Endothelial cell of umbilical vein (primary cell): ENCODE measurements around the gene GPR161. TPM values are rescaled to one million over a fixed set of nuclear protein-coding genes. Genes with fewer than 3 reads are reported as not detected.

Experiments used
- BruUV-seq: library from RNA; stranded (reverse); fragments of 400-500 nt; replicated peaks from 2 replicates; lab custom pipeline; 2021; lab: Mats Ljungman, UMichigan
- CTCF ChIA-PET: fragments of 300-600, 350-600 bp; sonication (Branson Sonifier 250); formaldehyde crosslinking; loops from one replicate; lab custom pipeline; 2021; ENCODE audit warnings: antibody characterized with exemption, inconsistent platforms; lab: Charles Lee
- POLR2A ChIA-PET: fragments of 300-600, 350-600 bp; sonication (Branson Sonifier 250); formaldehyde crosslinking; loops from one replicate; lab custom pipeline; 2021; ENCODE audit warnings: antibody characterized with exemption, inconsistent platforms; lab: Charles Lee
- DNase-seq: peaks from one replicate; pipeline ENCODE4 v3.0.0-alpha.2; 2011; ENCODE audit warnings: low read depth, low spot score
- FAIRE-seq: peaks from 2 replicates; lab custom pipeline; 2011; peaks lifted over from hg19 to GRCh38; lab: Jason Lieb, UNC
- H2AFZ ChIP-seq: 2 replicates; pipeline ENCODE4 v1.6.0; 2012; ENCODE audit warnings: low read depth, low read length, control low read depth, inconsistent platforms
- H3K27ac ChIP-seq: 2 replicates; pipeline ENCODE4 v1.5.1; 2011; ENCODE audit warnings: low read depth, mild to moderate bottlenecking, control low read depth, low read length, moderate library complexity; ENCODE audit not compliant: insufficient read depth
- H3K27me3 ChIP-seq, 2 experiments: 2 replicates each; pipeline versions ENCODE4 v1.6.0 to v1.6.1; 2011; ENCODE audit warnings: low read length in 2 of 2, mixed read lengths in 1 of 2; ENCODE audit not compliant: control insufficient read depth in 2 of 2, insufficient read depth in 2 of 2
- H3K36me3 ChIP-seq, 2 experiments: 2 replicates in 1 of 2; 3 replicates in 1 of 2; pipeline ENCODE4 v1.5.1; 2011; ENCODE audit warnings: low read length in 2 of 2, mild to moderate bottlenecking in 1 of 2, moderate library complexity in 1 of 2; ENCODE audit not compliant: control insufficient read depth in 2 of 2, insufficient read depth in 2 of 2; ENCODE audit errors: extremely low read depth in 1 of 2
- H3K4me1 ChIP-seq: 3 replicates; pipeline ENCODE4 v1.5.1; 2011; ENCODE audit warnings: mild to moderate bottlenecking, low read length; ENCODE audit not compliant: control insufficient read depth, insufficient read depth; ENCODE audit errors: extremely low read depth
- H3K4me2 ChIP-seq: 2 replicates; pipeline ENCODE4 v1.6.1; 2011; ENCODE audit warnings: low read length, control low read depth, mixed read lengths; ENCODE audit not compliant: insufficient read depth
- H3K4me3 ChIP-seq, 3 experiments: fragments of 200-600 bp in 1 of 3; sonication (generic), shearing (Covaris generic) in 1 of 3; replicated peaks in 1 of 3; 2 replicates each; pipeline ENCODE4 v1.5.1; 2011 to 2016; ENCODE audit warnings: control low read depth in 3 of 3, low read length in 3 of 3, mild to moderate bottlenecking in 2 of 3, inconsistent platforms in 1 of 3, low read depth in 1 of 3, moderate library complexity in 1 of 3; ENCODE audit not compliant: insufficient read depth in 1 of 3
- H3K79me2 ChIP-seq: 2 replicates; pipeline ENCODE4 v1.6.0; 2012; ENCODE audit warnings: low read length, inconsistent platforms; ENCODE audit not compliant: control insufficient read depth, insufficient read depth
- H3K9ac ChIP-seq: replicated peaks from 2 replicates; pipeline ENCODE3; 2011; ENCODE audit warnings: low read length, control low read depth; ENCODE audit not compliant: insufficient read depth; ENCODE audit errors: extremely low read depth
- H3K9me1 ChIP-seq: replicated peaks from 3 replicates; pipeline ENCODE4 v1.6.0; 2011; ENCODE audit warnings: mild to moderate bottlenecking, low read length; ENCODE audit not compliant: control insufficient read depth, insufficient read depth; ENCODE audit errors: extremely low read depth
- H3K9me3 ChIP-seq: replicated peaks from 2 replicates; pipeline ENCODE4 v1.5.1; 2012; ENCODE audit warnings: low read length, inconsistent platforms; ENCODE audit not compliant: control insufficient read depth, insufficient read depth
- H4K20me1 ChIP-seq: replicated peaks from 2 replicates; pipeline ENCODE3; 2011; ENCODE audit warnings: mild to moderate bottlenecking, low read length; ENCODE audit not compliant: control insufficient read depth, insufficient read depth; ENCODE audit errors: extremely low read depth
- CTCF ChIP-seq, 2 donors: IDR thresholded peaks; 1 replicate in 1 of 2; 2 replicates in 1 of 2; pipeline ENCODE4 v1.5.1; 2011; ENCODE audit warnings: low read length in 2 of 2, mild to moderate bottlenecking in 2 of 2, moderate library complexity in 2 of 2, control low read depth in 1 of 2, inconsistent platforms in 1 of 2, low read depth in 1 of 2; ENCODE audit not compliant: insufficient read depth in 1 of 2; ENCODE audit errors: extremely low read depth in 1 of 2
- EZH2 ChIP-seq: IDR thresholded peaks from 2 replicates; pipeline ENCODE4 v1.6.1; 2012; ENCODE audit warnings: borderline replicate concordance, low read depth, mild to moderate bottlenecking, moderate library complexity, low read length, inconsistent platforms; ENCODE audit not compliant: severe bottlenecking
- FOS ChIP-seq: IDR thresholded peaks from 2 replicates; pipeline ENCODE4 v1.6.1; 2011; ENCODE audit warnings: mild to moderate bottlenecking, low read length, moderate library complexity, borderline replicate concordance; ENCODE audit not compliant: insufficient read depth
- GATA2 ChIP-seq: IDR thresholded peaks from 2 replicates; pipeline ENCODE4 v1.7.0; 2011; ENCODE audit warnings: low read depth, mild to moderate bottlenecking, moderate library complexity, mixed read lengths, low read length; ENCODE audit not compliant: insufficient read length, insufficient read depth
- JUN ChIP-seq: IDR thresholded peaks from 2 replicates; pipeline ENCODE4 v1.6.1; 2011; ENCODE audit warnings: borderline replicate concordance, low read depth; ENCODE audit not compliant: insufficient read length, insufficient read depth
- MAX ChIP-seq: IDR thresholded peaks from 2 replicates; pipeline ENCODE4 v1.6.1; 2011; ENCODE audit not compliant: insufficient read depth, insufficient read length
- MYC ChIP-seq: IDR thresholded peaks from one replicate; pipeline ENCODE4 v1.6.1; 2011; ENCODE audit warnings: mild to moderate bottlenecking, low read depth, low read length
- POLR2A ChIP-seq: IDR thresholded peaks from 2 replicates; pipeline ENCODE4 v1.6.1; 2012; ENCODE audit warnings: low read depth, mild to moderate bottlenecking, control low read depth, low read length
- POLR2AphosphoS5 ChIP-seq: IDR thresholded peaks from 2 replicates; pipeline ENCODE4 v1.6.1; 2012; ENCODE audit warnings: low read depth, mild to moderate bottlenecking, control low read depth, low read length, moderate library complexity; ENCODE audit not compliant: insufficient read depth
- dilution Hi-C: fragments of 300-500 bp; cut with MboI; formaldehyde crosslinking; loops from one replicate; pipeline ENCODE4 v1.15.0; 2019; ENCODE audit warnings: low sequenced_read_pairs; ENCODE audit not compliant: extremely low pct_ligation_motif_present
- intact Hi-C: fragments of 100-400 bp; cut with micrococcal nuclease; formaldehyde crosslinking; loops from one replicate; pipeline ENCODE4 v1.10.0; 2022
- polyA plus RNA-seq, 4 experiments: library from polyadenylated mRNA; depleted of rRNA in 3 of 4; stranded (reverse) in 3 of 4; unstranded in 1 of 4; fragments of >200 nt; gene quantifications; 2 replicates each; pipeline versions ENCODE4 v1.2.1 to v1.2.3, GENCODE V29; 2011 to 2012; ENCODE audit warnings: missing spikeins in 1 of 4
- total RNA-seq: library from RNA; stranded (reverse); gene quantifications from 2 replicates; pipeline ENCODE4 v1.2.3, GENCODE V29; 2021

GPR161 gene
- total and polyA plus RNA-seq, 2 donors (not counting 3 experiments of a cell fraction or from before 2014, with no cell fraction given): 34.7 to 36.5 TPM

GRCh38 chr1:168093616-168094015 lies 43.1 kb downstream of the GPR161 start:
- Histone ChIP-seq H3K79me2 (no peaks in the 10 kb centered on the region), H3K4me1 (no peaks in the 10 kb centered on the region), H3K27ac (no peak overlapping the region), H4K20me1 (no peaks in the 10 kb centered on the region), H3K9me3 (no peaks in the 10 kb centered on the region), H3K36me3 (peaks cover 0 to 21% of the 10 kb centered on the region in 2 experiments), H3K9me1 (no peaks in the 10 kb centered on the region), H2AFZ (no peak overlapping the region), H3K27me3 (no peaks in the 10 kb centered on the region), H3K4me3 (no peak overlapping the region), H3K4me2 (no peak overlapping the region), H3K9ac (no peak overlapping the region)
- no TSS peak for BruUV-seq
- FAIRE-seq (no peak), DNase-seq (no peak)
- POLR2A ChIA-PET: no interaction called here
- TF ChIP-seq JUN (no peak), EZH2 (no peak)
- intact Hi-C loops: no loop called here
- dilution Hi-C loops: no loop called here
- CTCF ChIA-PET: interaction anchor here (0.6 to 3.9 kb wide), 3 partner anchors 8 to 1087 kb away, joined by 3 to 22 read pairs (median 8); no protein-coding TSS in a partner anchor

- no peaks in the 10 kb centered on the region for H3K9me3 ChIP-seq
- BruUV-seq: no TSS peak
- H3K27ac ChIP-seq: no peak overlapping the region
- no peak overlapping the region for H3K4me2 ChIP-seq
- dilution Hi-C loops: no loop called here
- H2AFZ ChIP-seq: no peak overlapping the region
- TF ChIP-seq CTCF (IDR thresholded peaks at IDR 0.05; ENCODE audit: extremely low read depth in 1 of 2, insufficient read depth in 1 of 2, low read depth in 1 of 2, low read length in 2 of 2) (no peak), POLR2AphosphoS5 (no peak), EZH2 (no peak), MYC (no peak), FOS (no peak), JUN (no peak), POLR2A (no peak), GATA2 (no peak), MAX (no peak)
- H3K27me3 ChIP-seq: no peaks in the 10 kb centered on the region
- no peak for DNase-seq
- no peak for FAIRE-seq
- no peaks in the 10 kb centered on the region for H3K4me1 ChIP-seq
- H4K20me1 ChIP-seq: no peaks in the 10 kb centered on the region
- H3K9me1 ChIP-seq: no peaks in the 10 kb centered on the region
- intact Hi-C loops: no loop called here
- no peaks in the 10 kb centered on the region for H3K79me2 ChIP-seq
- H3K4me3 ChIP-seq: no peak overlapping the region
- H3K9ac ChIP-seq: no peak overlapping the region
- POLR2A ChIA-PET: no interaction called here
- H3K36me3 ChIP-seq: peaks cover 0 to 16% of the 10 kb centered on the region in 2 experiments
- CTCF ChIA-PET: interaction anchor here (1.0 to 3.9 kb wide), 3 partner anchors 8 to 229 kb away, joined by 3 to 22 read pairs (median 4); no protein-coding TSS in a partner anchor
Observed at GRCh38 chr1:168092566-168093355, 44.0 kb downstream of the GPR161 start.
